WTC11 (cell line): ENCODE results near the gene XPR1.

Experiments
- CREB1 ChIP-seq: sonication (generic); formaldehyde crosslinking; IDR thresholded peaks from 2 replicates; pipeline ENCODE4 v1.8.0; 2023; ENCODE audit warnings: mild to moderate bottlenecking, missing genetic modification reagents
- CTCF ChIP-seq: fragments of 200-600 bp; IDR thresholded peaks from 2 replicates; pipeline ENCODE4 v1.8.0; 2022; ENCODE audit warnings: antibody characterized with exemption
- JAZF1 ChIP-seq: fragments of 250-450 bp; sonication (Bioruptor Pico); IDR thresholded peaks from 2 replicates; pipeline ENCODE4 v1.9.0; 2021; ENCODE audit warnings: moderate library complexity, mild to moderate bottlenecking, inconsistent platforms
- NR2C2 ChIP-seq: sonication (generic); formaldehyde crosslinking; IDR thresholded peaks from 2 replicates; pipeline ENCODE4 v1.8.0; 2022; ENCODE audit warnings: mild to moderate bottlenecking, missing genetic modification reagents
- SMAD3 ChIP-seq: sonication (generic); formaldehyde crosslinking; IDR thresholded peaks from 2 replicates; pipeline ENCODE4 v1.8.0; 2022; ENCODE audit warnings: missing genetic modification reagents, mild to moderate bottlenecking, borderline replicate concordance
- ZNF121 ChIP-seq: sonication (generic); formaldehyde crosslinking; IDR thresholded peaks from 2 replicates; pipeline ENCODE4 v1.8.0; 2023; ENCODE audit warnings: missing genetic modification reagents
- ZNF232 ChIP-seq: sonication (generic); formaldehyde crosslinking; IDR thresholded peaks from 2 replicates; pipeline ENCODE4 v1.8.0; 2022; ENCODE audit warnings: mild to moderate bottlenecking, missing genetic modification reagents
- ZNF416 ChIP-seq: fragments of 250-450 bp; sonication (Bioruptor Pico); IDR thresholded peaks from 2 replicates; pipeline ENCODE4 v1.9.0; 2021; ENCODE audit warnings: mild to moderate bottlenecking, inconsistent platforms
- TF ChIP-seq, protein P1 (sequence below): sonication (generic); formaldehyde crosslinking; IDR thresholded peaks from 2 replicates; pipeline ENCODE4 v1.8.1; 2022; ENCODE audit warnings: mild to moderate bottlenecking, missing genetic modification reagents, moderate library complexity, borderline replicate concordance
- TF ChIP-seq, protein P2 (sequence below): sonication (generic); formaldehyde crosslinking; IDR thresholded peaks from 2 replicates; pipeline ENCODE4 v1.8.1; 2023; ENCODE audit warnings: mild to moderate bottlenecking, missing genetic modification reagents, moderate library complexity
- TF ChIP-seq, protein P3 (sequence below): sonication (generic); formaldehyde crosslinking; IDR thresholded peaks from 2 replicates; pipeline ENCODE4 v1.8.1; 2022; ENCODE audit warnings: missing genetic modification reagents, borderline replicate concordance

- no peak for TF ChIP-seq SMAD3 (CRISPR knock-in tag)
- no peak for TF ChIP-seq ZNF416
- TF ChIP-seq ZNF232 (CRISPR knock-in tag) = no peak
- TF ChIP-seq CTCF = no peak
- TF ChIP-seq ZNF121 = no peak
- TF ChIP-seq JAZF1 (CRISPR knock-in tag) = no peak
- TF ChIP-seq, protein P1, sequence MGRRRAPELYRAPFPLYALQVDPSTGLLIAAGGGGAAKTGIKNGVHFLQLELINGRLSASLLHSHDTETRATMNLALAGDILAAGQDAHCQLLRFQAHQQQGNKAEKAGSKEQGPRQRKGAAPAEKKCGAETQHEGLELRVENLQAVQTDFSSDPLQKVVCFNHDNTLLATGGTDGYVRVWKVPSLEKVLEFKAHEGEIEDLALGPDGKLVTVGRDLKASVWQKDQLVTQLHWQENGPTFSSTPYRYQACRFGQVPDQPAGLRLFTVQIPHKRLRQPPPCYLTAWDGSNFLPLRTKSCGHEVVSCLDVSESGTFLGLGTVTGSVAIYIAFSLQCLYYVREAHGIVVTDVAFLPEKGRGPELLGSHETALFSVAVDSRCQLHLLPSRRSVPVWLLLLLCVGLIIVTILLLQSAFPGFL (CRISPR knock-in tag) = no peak
- TF ChIP-seq NR2C2 = no peak
- TF ChIP-seq, protein P2, sequence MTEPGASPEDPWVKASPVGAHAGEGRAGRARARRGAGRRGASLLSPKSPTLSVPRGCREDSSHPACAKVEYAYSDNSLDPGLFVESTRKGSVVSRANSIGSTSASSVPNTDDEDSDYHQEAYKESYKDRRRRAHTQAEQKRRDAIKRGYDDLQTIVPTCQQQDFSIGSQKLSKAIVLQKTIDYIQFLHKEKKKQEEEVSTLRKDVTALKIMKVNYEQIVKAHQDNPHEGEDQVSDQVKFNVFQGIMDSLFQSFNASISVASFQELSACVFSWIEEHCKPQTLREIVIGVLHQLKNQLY (CRISPR knock-in tag) = no peak
- TF ChIP-seq, protein P3, sequence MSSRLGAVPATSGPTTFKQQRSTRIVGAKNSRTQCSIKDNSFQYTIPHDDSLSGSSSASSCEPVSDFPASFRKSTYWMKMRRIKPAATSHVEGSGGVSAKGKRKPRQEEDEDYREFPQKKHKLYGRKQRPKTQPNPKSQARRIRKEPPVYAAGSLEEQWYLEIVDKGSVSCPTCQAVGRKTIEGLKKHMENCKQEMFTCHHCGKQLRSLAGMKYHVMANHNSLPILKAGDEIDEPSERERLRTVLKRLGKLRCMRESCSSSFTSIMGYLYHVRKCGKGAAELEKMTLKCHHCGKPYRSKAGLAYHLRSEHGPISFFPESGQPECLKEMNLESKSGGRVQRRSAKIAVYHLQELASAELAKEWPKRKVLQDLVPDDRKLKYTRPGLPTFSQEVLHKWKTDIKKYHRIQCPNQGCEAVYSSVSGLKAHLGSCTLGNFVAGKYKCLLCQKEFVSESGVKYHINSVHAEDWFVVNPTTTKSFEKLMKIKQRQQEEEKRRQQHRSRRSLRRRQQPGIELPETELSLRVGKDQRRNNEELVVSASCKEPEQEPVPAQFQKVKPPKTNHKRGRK (CRISPR knock-in tag) = no peak
- TF ChIP-seq CREB1 (CRISPR knock-in tag) = no peak
Measured at GRCh38 chr1:180909005-180909414, 277.2 kb downstream of the XPR1 start.
